ENCODE measurements around the gene ERVK3-1.

- TF ChIP-seq CTCF (IDR thresholded peaks at IDR 0.05) (no peak), POLR2A (IDR thresholded peaks at IDR 0.05) (no peak)
These were observed 9.1 kb upstream of the ERVK3-1 start for GRCh38 chr19:58296104-58296503.

Data from testis (tissue), 2 donors.